K562 (cell line): ENCODE data around the gene ACP1.

Source experiments
- HIVEP1 ChIP-seq: fragments of 250-450 bp; sonication (Bioruptor Pico); IDR thresholded peaks from 2 replicates; pipeline ENCODE4 v1.4.0; 2020; ENCODE audit warnings: mild to moderate bottlenecking
- POLR2A ChIP-seq: fragments of 450-650 bp; conservative IDR thresholded peaks from 2 replicates; pipeline ENCODE4 v1.6.1; 2016

DNA sequence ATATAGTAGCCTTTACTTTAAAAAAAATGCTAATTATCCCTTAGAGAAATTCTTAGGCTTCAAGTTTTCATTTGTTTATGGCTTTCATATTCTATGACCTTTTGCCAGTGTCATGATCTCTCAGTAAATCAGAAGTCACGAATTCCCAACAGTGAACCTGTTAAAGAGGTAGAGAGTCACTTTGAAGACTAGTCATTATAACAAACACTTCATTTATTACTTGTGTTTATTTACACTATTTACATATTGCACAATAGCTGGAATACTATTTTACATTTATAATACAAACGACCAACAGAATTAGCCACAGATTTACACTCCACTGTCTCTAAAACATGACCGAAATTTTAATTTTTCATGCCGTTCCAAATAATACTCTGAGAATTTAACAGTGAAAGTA is 14.6 kb downstream of the ACP1 start:
- TF ChIP-seq POLR2A (no peak), HIVEP1 (CRISPR knock-in tag) (no peak)
